Mammary epithelial cell (primary cell): ENCODE measurements around the gene ZNF605.

Source experiments
- CTCF ChIP-seq, 2 donors: IDR thresholded peaks in 1 of 2; conservative IDR thresholded peaks in 1 of 2; 2 replicates each; pipeline ENCODE4 v1.5.1; 2011 to 2012; ENCODE audit warnings: inconsistent platforms in 2 of 2, low read length in 2 of 2, mild to moderate bottlenecking in 2 of 2, control low read depth in 1 of 2, low read depth in 1 of 2; ENCODE audit not compliant: insufficient read depth in 1 of 2; ENCODE audit errors: extremely low read depth in 1 of 2
- EZH2 ChIP-seq: IDR thresholded peaks from 2 replicates; pipeline ENCODE4 v1.6.1; 2012; ENCODE audit warnings: low read length, inconsistent platforms, borderline replicate concordance

GRCh38 chr12:132872975-132873421 lies 83.1 kb downstream of the ZNF605 start:
- no peak for TF ChIP-seq CTCF (conservative IDR thresholded peaks at IDR 0.05 in 1 of 2, IDR thresholded peaks at IDR 0.05 in 1 of 2; ENCODE audit: extremely low read depth in 1 of 2, insufficient read depth in 1 of 2, low read depth in 1 of 2, low read length in 2 of 2)
- TF ChIP-seq EZH2, result no peak
